HK-2 (cell line): ENCODE results near the gene NTSR1.
A peak's percentile ranks its signal among the peaks of the same experiment; 100 is the strongest.

Source experiments
- DNase-seq: peaks from one replicate; pipeline ENCODE4 v3.0.0-alpha.2; 2018; ENCODE audit not compliant: unreplicated experiment

Gene NTSR1

GRCh38 chr20:62770916-62771315 lies 62.3 kb downstream of the NTSR1 start:
- DNase-seq = no peak

- DNase-seq = no peak
These were observed 62.9 kb downstream of the NTSR1 start for GRCh38 chr20:62771396-62772102.

GRCh38 chr20:62772103-62772611 lies 63.5 kb downstream of the NTSR1 start:
- DNase-seq = no peak

- no peak for DNase-seq
These were observed 64.0 kb downstream of the NTSR1 start for GRCh38 chr20:62772619-62772989.

GRCh38 chr20:62772990-62773844 lies 64.6 kb downstream of the NTSR1 start:
- no peak for DNase-seq

GRCh38 chr20:62773845-62774714 lies 65.4 kb downstream of the NTSR1 start:
- no peak for DNase-seq

GRCh38 chr20:62774762-62775161 lies 66.1 kb downstream of the NTSR1 start:
- no peak for DNase-seq

- DNase-seq = no peak
These were observed 66.6 kb downstream of the NTSR1 start for GRCh38 chr20:62775206-62775605.

GRCh38 chr20:62776035-62776691 lies 67.5 kb downstream of the NTSR1 start:
- no peak for DNase-seq

- peak; percentile 63 for DNase-seq
These were observed 68.3 kb downstream of the NTSR1 start for GRCh38 chr20:62776692-62777527.

- no peak for DNase-seq
These were observed 68.8 kb downstream of the NTSR1 start for GRCh38 chr20:62777528-62777830.

GRCh38 chr20:62778058-62778457 lies 69.4 kb downstream of the NTSR1 start:
- no peak for DNase-seq

GRCh38 chr20:62778601-62779416 lies 70.2 kb downstream of the NTSR1 start:
- no peak for DNase-seq

- no peak for DNase-seq
These were observed 70.7 kb downstream of the NTSR1 start for GRCh38 chr20:62779417-62779685.

GRCh38 chr20:62780204-62780603 lies 71.6 kb downstream of the NTSR1 start:
- DNase-seq = no peak

GRCh38 chr20:62780696-62781095 lies 72.1 kb downstream of the NTSR1 start:
- DNase-seq = no peak

GRCh38 chr20:62782149-62782892 lies 73.7 kb downstream of the NTSR1 start:
- DNase-seq = no peak

GRCh38 chr20:62782893-62783278 lies 74.2 kb downstream of the NTSR1 start:
- DNase-seq = no peak

GRCh38 chr20:62784497-62784896 lies 75.9 kb downstream of the NTSR1 start:
- no peak for DNase-seq
